Measurements from ENCODE around the gene SELENOO. TPM values are rescaled to one million over a fixed set of nuclear protein-coding genes. Genes with fewer than 3 reads are reported as not detected.

The SELENOO gene
- total RNA-seq, 1 experiment from 2014 or later = 19.0 TPM

DNA sequence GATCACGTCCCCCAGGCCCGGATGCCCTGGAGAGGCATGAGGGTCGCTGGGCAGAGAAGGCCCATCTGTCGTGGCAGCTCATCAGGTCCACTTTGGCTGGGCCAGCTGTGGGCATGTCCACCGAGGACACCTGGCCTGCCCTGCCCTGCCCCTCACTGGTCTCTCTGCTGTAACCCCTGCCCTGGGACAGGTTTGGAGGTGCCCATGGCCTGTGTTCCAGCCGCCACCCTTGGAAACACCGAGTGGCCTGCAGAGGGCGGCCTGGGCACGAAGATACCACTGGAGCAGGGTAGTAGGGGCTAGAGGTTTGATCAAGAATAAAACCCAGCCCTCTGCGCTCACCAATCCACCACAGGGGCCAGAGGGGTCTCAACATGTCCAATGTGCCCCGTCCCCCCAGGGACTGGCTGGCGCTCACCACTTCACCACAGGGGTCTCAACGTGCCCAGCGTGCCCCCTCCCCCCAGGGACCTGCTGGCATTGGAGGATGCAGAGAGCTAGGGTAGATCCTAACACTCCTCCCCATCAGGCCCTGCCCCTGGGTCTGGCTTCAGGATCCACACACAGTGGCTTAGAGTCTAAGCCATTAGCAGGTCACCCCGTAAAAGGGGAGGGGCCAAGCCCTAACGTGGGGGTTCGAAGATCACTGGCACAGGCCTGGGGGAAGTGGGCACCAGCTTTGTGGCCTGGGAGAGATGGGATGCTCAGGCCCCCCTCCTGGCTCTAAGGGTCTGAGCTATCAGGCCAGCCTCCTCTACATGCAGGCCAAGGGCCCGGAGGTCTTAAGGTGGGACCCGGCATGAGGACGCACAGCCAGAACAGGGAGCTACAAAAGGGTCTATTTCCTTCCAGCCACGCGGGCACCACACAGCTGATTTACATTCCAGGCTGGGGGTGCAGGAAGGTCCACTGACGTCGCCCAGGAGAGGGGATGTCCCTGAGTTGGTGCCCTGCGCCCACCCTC, 51.6 kb downstream of the SELENOO start:
- no peaks in the 10 kb centered on the region for H3K79me2 ChIP-seq (ENCODE audit: insufficient read depth, low read length)
- H3K4me1 Mint-ChIP-seq = peaks cover 6 to 15% of the 10 kb centered on the region in 2 experiments
- H3K18ac ChIP-seq (ENCODE audit: insufficient read length, low read depth, low read length) = no peak overlapping the region
- peaks cover 1% of the 10 kb centered on the region; the same call in 1 of the 2 replicates for H3K27me3 Mint-ChIP-seq (ENCODE audit: low read depth)
- DNase-seq = peak; percentile 87
- no peak overlapping the region for H3K56ac ChIP-seq (ENCODE audit: insufficient read length, low read depth, low read length)
- H3K4me3 Mint-ChIP-seq = peak overlapping the region; percentile 73 to 76
- no peaks in the 10 kb centered on the region for H3K27me3 ChIP-seq (ENCODE audit: insufficient read depth, low read length)
- no peak overlapping the region for H2BK15ac ChIP-seq (ENCODE audit: low read depth, low read length)
- no peak overlapping the region for H2BK120ac ChIP-seq (ENCODE audit: low read depth, low read length, poor library complexity, severe bottlenecking)
- H3K23ac ChIP-seq (ENCODE audit: insufficient read length, low read depth, low read length) = no peak overlapping the region
- no peak overlapping the region for H4K91ac ChIP-seq (ENCODE audit: insufficient read length, low read depth, low read length)
- WGBS (ENCODE audit: extremely low coverage, insufficient read length, low lambda C conversion rate) = no CpG with 5 or more reads among the region's 25 CpGs
- H3K23me2 ChIP-seq (ENCODE audit: insufficient read length, low read depth, low read length, poor library complexity, severe bottlenecking) = peaks cover 15% of the 10 kb centered on the region
- no peaks in the 10 kb centered on the region for H4K20me1 ChIP-seq (ENCODE audit: control insufficient read depth, insufficient read depth, insufficient read length)
- H3K14ac ChIP-seq (ENCODE audit: insufficient read depth, low read length) = no peak overlapping the region
- no peaks in the 10 kb centered on the region for H3K9me3 ChIP-seq (ENCODE audit: control insufficient read depth, low read depth, low read length)
- no peak overlapping the region for H3K27ac ChIP-seq (ENCODE audit: insufficient read length, low read depth, low read length)
- no peak overlapping the region for H2BK20ac ChIP-seq (ENCODE audit: low read depth, low read length, poor library complexity, severe bottlenecking)
- no peaks in the 10 kb centered on the region; a peak in 1 of 5 replicates for H3K9me3 Mint-ChIP-seq
- no peaks in the 10 kb centered on the region for H3K4me1 ChIP-seq (ENCODE audit: insufficient read depth, low read length)
- H2AFZ ChIP-seq (ENCODE audit: low read length) = no peak overlapping the region
- no peak overlapping the region for H2AK5ac ChIP-seq (ENCODE audit: insufficient read length, low read length)
- no peak overlapping the region for H4K8ac ChIP-seq (replicated peaks; ENCODE audit: insufficient read length, low read depth, low read length)
- no peak overlapping the region for H3T11ph ChIP-seq (ENCODE audit: low read length)
- peaks cover 0 to 6% (median 3%) of the 10 kb centered on the region in 3 experiments; a peak in 3 of 7 replicates for H3K36me3 Mint-ChIP-seq (ENCODE audit: insufficient read depth in 1 of 3, low read depth in 3 of 3)
- H3K4ac ChIP-seq (ENCODE audit: low read depth, low read length) = no peak overlapping the region
- H3K9ac ChIP-seq (ENCODE audit: extremely low read depth, insufficient read length, low read length) = no peak overlapping the region
- H3K79me1 ChIP-seq (ENCODE audit: insufficient read depth, low read depth, low read length, poor library complexity, severe bottlenecking) = no peaks in the 10 kb centered on the region
- peak overlapping the region; percentile 40 for H3K4me2 ChIP-seq (ENCODE audit: insufficient read depth, insufficient read length, low read length)
- H3K27ac Mint-ChIP-seq = no peak overlapping the region
- H2BK5ac ChIP-seq (ENCODE audit: insufficient read length, low read length) = no peak overlapping the region
- no peak overlapping the region for H4K5ac ChIP-seq (ENCODE audit: insufficient read length, low read depth, low read length)
- peak; percentile 71 for TF ChIP-seq CTCF (conservative IDR thresholded peaks at IDR 0.05)
- no peak overlapping the region for H2BK12ac ChIP-seq (ENCODE audit: insufficient read length, low read depth, low read length)

Data from H9 (cell line).